Subcutaneous adipose tissue (tissue), 4 donors: Measurements from ENCODE around the gene BUD23. TPM values are rescaled to one million over a fixed set of nuclear protein-coding genes. Genes with fewer than 3 reads are reported as not detected.

Experiments
- CTCF ChIP-seq: fragments of 450-650 bp; IDR thresholded peaks from one replicate; pipeline ENCODE4 v1.5.1; 2016; ENCODE audit warnings: low read depth, mild to moderate bottlenecking, control low read depth, antibody characterized with exemption, moderate library complexity
- small RNA-seq: library from RNA; depleted of rRNA; stranded (forward); fragments of <200 nt; gene quantifications from one replicate; pipeline ENCODE3, GENCODE V24; 2016
- total RNA-seq, 4 donors: library from RNA; depleted of rRNA; stranded (reverse); fragments of >200 nt; gene quantifications; one replicate each; pipeline ENCODE4 v1.1.0, GENCODE V29; 2016

Gene BUD23
- total RNA-seq, 4 donors from 2014 or later: 24.0 to 41.1 (median 32.8) TPM

GRCh38 chr7:73742753-73743641 lies 59.6 kb downstream of the BUD23 start:
- no peak for TF ChIP-seq CTCF

- TF ChIP-seq CTCF: no peak
These were observed 63.0 kb downstream of the BUD23 start for GRCh38 chr7:73746378-73746777.

Small RNA genes lying within 50 kb of the gene (small RNA-seq; reads per million reads assigned to genes)
- gene MIR4284 (not detected), gene RN7SL265P (not detected)

Other genes with a start within 250 kb of the BUD23 start
- gene FZD9, start 249.8 kb upstream of the BUD23 start, total RNA-seq: 1 to 10 TPM in 3 of 4 donors, under 1 TPM in 1; 0.98 to 2.4 (median 1.9) TPM
- gene BAZ1B, start 161.3 kb upstream of the BUD23 start, total RNA-seq: 10 to 100 TPM; 51.3 to 62.8 (median 59.9) TPM
- 10 to 100 TPM; 61.0 to 91.4 (median 69.0) TPM for gene BCL7B, start 125.9 kb upstream of the BUD23 start, total RNA-seq
- gene TBL2, start 105.0 kb upstream of the BUD23 start, total RNA-seq: 10 to 100 TPM; 32.3 to 43.0 (median 37.1) TPM
- gene MLXIPL, start 59.1 kb upstream of the BUD23 start, total RNA-seq: 100 to 1,000 TPM in 2 of 4 donors, 10 to 100 TPM in 2; 38.6 to 385 (median 85.1) TPM
- gene VPS37D, start 15.8 kb upstream of the BUD23 start, total RNA-seq: 1 to 10 TPM in 3 of 4 donors, not detected in 1; 2.6 to 3.7 (median 3.3) TPM
- 1 to 10 TPM; 2.6 to 7.3 (median 3.4) TPM for gene DNAJC30, start 144 bp upstream of the BUD23 start, total RNA-seq
- gene STX1A, start 36.1 kb downstream of the BUD23 start, total RNA-seq: 10 to 100 TPM in 1 of 4 donors, 1 to 10 TPM in 3; 2.2 to 12.2 (median 3.4) TPM
- gene ABHD11, start 55.2 kb downstream of the BUD23 start, total RNA-seq: 10 to 100 TPM in 2 of 4 donors, 1 to 10 TPM in 2; 8.5 to 13.8 (median 11.5) TPM
- gene CLDN3, start 86.7 kb downstream of the BUD23 start, total RNA-seq: not detected
- gene CLDN4, start 147.4 kb downstream of the BUD23 start, total RNA-seq: 1 to 10 TPM in 2 of 4 donors, under 1 TPM in 1, not detected in 1; 0.68 to 3.5 (median 1.3) TPM
- gene METTL27, start 158.9 kb downstream of the BUD23 start, total RNA-seq: 1 to 10 TPM; 2.1 to 7.9 (median 2.4) TPM
- gene TMEM270, start 177.6 kb downstream of the BUD23 start, total RNA-seq: not detected